BLaER1 treated with 17β-estradiol and CSF1 and Interleukin-3, amounts not matched to agents 10 nM and 100 nM (cell line): ENCODE measurements around the gene INTS15.

ENCODE experiments used
- H3K27ac ChIP-seq, 11 experiments: shearing (Covaris generic); formaldehyde crosslinking; 2 replicates each; pipeline ENCODE4 v1.8.1; 2022
- H3K27me3 ChIP-seq, 11 experiments: shearing (Covaris generic); formaldehyde crosslinking; 2 replicates each; pipeline ENCODE4 v1.8.1; 2022
- H3K36me3 ChIP-seq, 11 experiments: shearing (Covaris generic); formaldehyde crosslinking; 2 replicates each; pipeline ENCODE4 v1.8.1; 2022
- H3K4me1 ChIP-seq, 10 experiments: shearing (Covaris generic); formaldehyde crosslinking; 2 replicates each; pipeline ENCODE4 v1.8.1; 2022
- H3K4me2 ChIP-seq, 11 experiments: shearing (Covaris generic); formaldehyde crosslinking; 2 replicates each; pipeline ENCODE4 v1.8.1; 2022
- H3K4me3 ChIP-seq, 10 experiments: shearing (Covaris generic); formaldehyde crosslinking; 2 replicates each; pipeline ENCODE4 v1.8.1; 2022
- H3K9ac ChIP-seq, 11 experiments: shearing (Covaris generic); formaldehyde crosslinking; 2 replicates each; pipeline ENCODE4 v1.8.1; 2022
- H3K9me3 ChIP-seq, 11 experiments: shearing (Covaris generic); formaldehyde crosslinking; replicated peaks in 1 of 11; 2 replicates each; pipeline ENCODE4 v1.8.1; 2022
- H4K20me1 ChIP-seq, 11 experiments: shearing (Covaris generic); formaldehyde crosslinking; 2 replicates each; pipeline ENCODE4 v1.8.1; 2022
- Cebpa-rat ChIP-seq, 11 experiments: shearing (Covaris generic); IDR thresholded peaks; 2 replicates each; pipeline ENCODE4 v1.8.1; 2022

INTS15 gene

DNA sequence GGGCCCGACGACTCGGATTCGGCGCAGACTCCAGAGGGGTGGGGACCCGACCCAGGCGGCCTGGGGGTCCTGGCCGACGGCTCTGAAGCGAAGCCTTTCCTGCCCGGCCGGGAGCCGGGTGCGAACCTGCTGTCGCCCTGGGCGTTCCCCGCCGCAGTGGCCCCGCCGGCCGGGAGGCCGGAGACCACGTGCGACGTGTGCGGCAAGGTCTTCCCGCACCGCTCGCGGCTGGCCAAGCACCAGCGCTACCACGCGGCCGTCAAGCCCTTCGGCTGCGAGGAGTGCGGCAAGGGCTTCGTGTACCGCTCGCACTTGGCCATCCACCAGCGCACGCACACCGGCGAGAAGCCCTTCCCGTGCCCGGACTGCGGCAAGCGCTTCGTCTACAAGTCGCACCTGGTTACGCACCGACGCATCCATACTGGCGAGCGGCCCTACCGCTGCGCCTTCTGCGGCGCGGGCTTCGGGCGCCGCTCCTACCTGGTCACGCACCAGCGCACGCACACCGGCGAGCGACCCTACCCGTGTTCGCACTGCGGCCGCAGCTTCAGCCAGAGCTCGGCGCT, 62.7 kb downstream of the INTS15 start:
- H3K36me3 ChIP-seq = peaks cover 84 to 97% (median 91%) of the 10 kb centered on the region in 11 experiments

DNA sequence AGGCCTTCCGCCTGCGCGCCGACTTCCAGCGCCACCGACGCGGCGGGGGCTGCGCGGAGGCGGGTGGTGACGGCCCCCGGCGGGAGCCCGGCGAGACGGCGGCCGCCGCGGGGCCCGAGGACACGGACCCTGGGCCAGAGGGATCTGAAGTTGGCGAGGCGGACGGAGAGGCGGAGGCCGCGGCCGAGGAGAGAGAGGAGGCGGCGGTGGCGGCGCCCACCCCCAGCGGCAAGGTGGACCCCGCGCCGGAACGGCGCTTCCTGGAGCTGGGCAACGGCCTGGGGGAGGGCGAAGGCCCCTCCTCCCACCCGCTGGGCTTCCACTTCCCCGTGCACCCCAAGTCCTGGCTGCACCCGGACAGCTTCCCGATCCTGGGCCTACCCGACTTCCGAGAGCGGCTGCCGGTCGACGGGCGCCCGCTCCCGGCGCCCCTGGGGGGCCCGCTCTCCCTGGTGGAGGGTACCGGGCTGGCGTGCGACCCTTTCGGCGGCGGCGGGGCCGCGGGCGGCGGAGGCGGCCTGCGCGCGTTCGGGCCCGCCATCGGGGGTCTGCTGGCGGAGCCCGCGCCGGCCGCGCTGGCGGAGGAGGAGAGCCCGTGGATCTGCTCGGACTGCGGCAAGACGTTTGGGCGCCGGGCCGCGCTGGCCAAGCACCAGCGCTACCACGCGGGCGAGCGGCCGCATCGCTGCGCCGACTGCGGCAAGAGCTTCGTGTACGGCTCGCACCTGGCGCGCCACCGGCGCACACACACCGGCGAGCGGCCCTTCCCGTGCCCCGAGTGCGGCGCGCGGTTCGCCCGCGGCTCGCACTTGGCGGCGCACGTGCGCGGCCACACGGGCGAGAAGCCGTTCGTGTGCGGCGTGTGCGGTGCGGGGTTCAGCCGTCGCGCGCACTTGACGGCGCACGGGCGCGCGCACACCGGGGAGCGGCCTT, 63.5 kb downstream of the INTS15 start:
- Histone ChIP-seq H3K36me3 (peaks cover 76 to 89% (median 83%) of the 10 kb centered on the region in 11 experiments), H3K4me3 (peak overlapping the region in 9 of 10 experiments; percentile 13 to 56 (median 41); a peak in 15 of 20 replicates), H3K4me2 (no peak overlapping the region), H3K9ac (no peak overlapping the region), H3K27me3 (no peaks in the 10 kb centered on the region), H3K27ac (no peak overlapping the region), H3K4me1 (peaks cover 0 to 24% (median 12%) of the 10 kb centered on the region in 10 experiments; a peak in 13 of 20 replicates), H4K20me1 (peaks cover 8 to 47% (median 18%) of the 10 kb centered on the region in 11 experiments; a peak in 20 of 22 replicates), H3K9me3 (peaks cover 61 to 84% (median 68%) of the 10 kb centered on the region in 11 experiments)
- no peak for TF ChIP-seq Cebpa-rat (IDR thresholded peaks at IDR 0.05)

More for the DNA sequence above, 62.7 kb downstream of the INTS15 start:
- Histone ChIP-seq H3K4me1 (peaks cover 0 to 18% (median 15%) of the 10 kb centered on the region in 10 experiments; a peak in 13 of 20 replicates), H3K9me3 (peaks cover 61 to 92% (median 68%) of the 10 kb centered on the region in 11 experiments), H3K9ac (no peak overlapping the region), H3K27me3 (no peaks in the 10 kb centered on the region), H3K27ac (no peak overlapping the region), H3K4me3 (peak overlapping the region in 9 of 10 experiments; percentile 13 to 56 (median 41); a peak in 17 of 20 replicates), H4K20me1 (peaks cover 17 to 53% (median 27%) of the 10 kb centered on the region in 11 experiments; a peak in 21 of 22 replicates), H3K4me2 (no peak overlapping the region)
- no peak for TF ChIP-seq Cebpa-rat (IDR thresholded peaks at IDR 0.05)

DNA sequence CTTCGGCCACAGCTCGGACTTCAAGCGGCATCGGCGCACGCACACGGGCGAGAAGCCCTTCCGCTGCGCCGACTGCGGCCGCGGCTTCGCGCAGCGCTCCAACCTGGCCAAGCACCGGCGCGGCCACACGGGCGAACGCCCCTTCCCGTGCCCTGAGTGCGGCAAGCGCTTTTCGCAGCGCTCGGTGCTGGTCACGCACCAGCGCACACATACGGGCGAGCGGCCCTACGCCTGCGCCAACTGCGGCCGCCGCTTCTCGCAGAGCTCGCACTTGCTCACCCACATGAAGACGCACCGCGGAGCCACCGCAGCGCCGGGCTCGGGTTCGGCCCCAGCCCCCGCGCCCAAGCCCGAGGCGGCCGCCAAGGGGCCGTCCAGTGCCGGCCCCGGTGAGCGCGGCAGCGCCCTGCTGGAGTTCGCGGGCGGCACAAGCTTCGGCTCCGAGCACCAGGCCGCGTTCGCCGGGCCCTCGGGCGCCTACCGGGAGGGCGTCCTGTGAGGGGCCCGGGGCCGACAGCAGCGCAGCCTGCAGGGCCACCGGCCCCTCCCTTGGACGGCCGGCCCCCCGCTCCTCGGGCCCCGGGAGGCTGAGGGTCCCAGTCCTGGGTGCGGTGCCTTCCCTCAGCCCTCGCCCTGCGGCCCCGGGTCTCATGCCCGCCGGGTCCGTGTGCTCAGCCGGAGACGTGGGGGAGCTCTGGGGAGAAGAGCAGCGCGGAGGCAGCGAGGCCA, 64.5 kb downstream of the INTS15 start:
- TF ChIP-seq Cebpa-rat (IDR thresholded peaks at IDR 0.05) = no peak
- H3K4me3 ChIP-seq = peak overlapping the region in 3 of 10 experiments; percentile 20 to 56 (median 26); a peak in 2 of 20 replicates
- H3K27me3 ChIP-seq = no peaks in the 10 kb centered on the region
- H3K36me3 ChIP-seq = peaks cover 67 to 80% (median 74%) of the 10 kb centered on the region in 11 experiments
- H3K4me1 ChIP-seq = peaks cover 0 to 22% (median 6%) of the 10 kb centered on the region in 10 experiments; a peak in 13 of 20 replicates
- H3K27ac ChIP-seq = no peak overlapping the region
- no peak overlapping the region for H3K9ac ChIP-seq
- H3K4me2 ChIP-seq = no peak overlapping the region
- peaks cover 0 to 44% (median 9%) of the 10 kb centered on the region in 11 experiments; a peak in 15 of 22 replicates for H4K20me1 ChIP-seq
- H3K9me3 ChIP-seq = peaks cover 61 to 75% (median 65%) of the 10 kb centered on the region in 11 experiments

DNA sequence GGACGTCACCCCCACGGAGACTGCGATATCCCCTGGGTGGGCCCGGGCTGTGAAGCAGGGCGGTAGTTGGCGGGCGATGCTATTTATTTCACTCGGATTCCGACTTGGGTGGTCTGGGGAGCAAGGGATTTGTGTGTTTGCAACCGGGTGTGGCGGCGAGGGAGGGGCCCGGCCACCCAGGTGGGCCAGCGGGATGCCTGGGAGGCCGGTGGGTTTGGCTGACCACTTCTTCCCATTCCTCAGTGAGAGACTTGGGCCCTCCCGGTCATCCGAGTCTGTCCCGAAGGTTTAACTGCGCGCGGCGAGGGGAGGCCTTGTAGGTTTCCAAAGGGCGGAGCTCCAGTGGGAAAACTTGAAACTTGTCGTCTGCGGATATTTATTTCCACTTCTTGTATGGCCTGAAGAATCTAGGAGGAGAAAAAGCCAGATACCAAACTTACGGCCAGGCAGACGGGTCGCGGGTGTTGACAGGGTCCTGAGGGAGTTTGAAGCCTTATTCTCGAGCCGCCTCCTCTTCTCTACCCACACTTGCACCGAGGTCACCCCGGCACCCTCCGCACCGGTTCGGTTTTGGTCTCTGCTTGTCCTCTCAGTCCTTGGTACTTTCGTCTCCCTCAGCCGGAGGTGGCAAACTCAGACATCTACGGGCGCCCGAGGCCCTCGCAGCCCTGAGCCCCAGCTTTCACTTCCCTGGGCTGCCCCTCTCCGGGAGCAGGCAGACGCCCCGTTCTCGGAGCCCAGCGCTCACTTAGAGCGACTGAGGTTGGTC, 65.2 kb downstream of the INTS15 start:
- Histone ChIP-seq H3K27me3 (no peaks in the 10 kb centered on the region), H3K4me3 (no peak overlapping the region), H3K4me1 (peaks cover 0 to 16% (median 3%) of the 10 kb centered on the region in 10 experiments; a peak in 6 of 20 replicates), H3K9ac (no peak overlapping the region), H4K20me1 (peaks cover 0 to 36% (median 2%) of the 10 kb centered on the region in 11 experiments; a peak in 12 of 22 replicates), H3K4me2 (no peak overlapping the region), H3K9me3 (peaks cover 54 to 67% (median 57%) of the 10 kb centered on the region in 11 experiments), H3K27ac (no peak overlapping the region), H3K36me3 (peaks cover 59 to 73% (median 66%) of the 10 kb centered on the region in 11 experiments)
- TF ChIP-seq Cebpa-rat (IDR thresholded peaks at IDR 0.05) = no peak

DNA sequence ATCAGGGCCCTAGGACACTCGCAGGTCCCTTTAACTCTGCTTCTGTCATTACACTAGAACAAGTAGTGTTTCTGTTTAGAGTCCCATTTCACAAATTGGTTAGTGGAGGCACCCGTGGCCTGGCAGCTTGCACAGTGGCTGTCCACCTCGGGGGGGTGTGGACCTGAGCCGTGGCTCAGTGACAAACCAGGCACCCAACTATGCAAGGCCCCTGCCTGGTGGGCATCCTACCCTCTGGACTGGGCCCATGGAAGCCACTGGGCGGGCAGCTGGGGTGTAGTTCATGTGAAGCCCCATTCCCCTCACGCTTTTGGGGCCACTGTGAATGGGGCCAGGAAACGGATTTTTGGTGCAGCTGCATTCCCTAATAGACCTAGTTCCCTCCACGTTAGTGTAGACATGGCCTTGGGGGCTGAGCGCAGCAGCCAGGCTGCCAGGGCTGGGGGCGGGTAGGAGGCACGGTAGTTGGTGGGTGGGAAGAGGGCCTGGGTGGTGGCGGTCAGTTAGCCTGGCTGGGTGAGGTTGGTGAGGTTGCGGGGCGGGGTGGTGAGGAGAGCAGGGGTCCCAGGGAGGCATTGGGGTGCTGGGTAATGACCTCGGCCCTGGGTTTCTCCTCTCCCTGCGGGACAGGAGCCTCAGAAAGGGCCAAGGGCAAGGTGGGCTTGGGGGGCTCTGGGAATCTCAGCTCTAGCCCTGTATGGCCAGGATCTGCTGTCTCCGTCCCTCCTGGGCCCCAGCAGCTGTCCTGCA, 66.0 kb downstream of the INTS15 start:
- Histone ChIP-seq H3K27ac (no peak overlapping the region), H3K4me2 (no peak overlapping the region), H3K4me3 (no peak overlapping the region), H3K27me3 (no peaks in the 10 kb centered on the region), H3K9me3 (peaks cover 47 to 64% (median 50%) of the 10 kb centered on the region in 11 experiments), H4K20me1 (peaks cover 0 to 32% (median 0%) of the 10 kb centered on the region in 11 experiments; a peak in 11 of 22 replicates), H3K9ac (no peak overlapping the region), H3K36me3 (peaks cover 52 to 65% (median 58%) of the 10 kb centered on the region in 11 experiments), H3K4me1 (peaks cover 0 to 16% (median 3%) of the 10 kb centered on the region in 10 experiments; a peak in 6 of 20 replicates)
- TF ChIP-seq Cebpa-rat (IDR thresholded peaks at IDR 0.05) = no peak

DNA sequence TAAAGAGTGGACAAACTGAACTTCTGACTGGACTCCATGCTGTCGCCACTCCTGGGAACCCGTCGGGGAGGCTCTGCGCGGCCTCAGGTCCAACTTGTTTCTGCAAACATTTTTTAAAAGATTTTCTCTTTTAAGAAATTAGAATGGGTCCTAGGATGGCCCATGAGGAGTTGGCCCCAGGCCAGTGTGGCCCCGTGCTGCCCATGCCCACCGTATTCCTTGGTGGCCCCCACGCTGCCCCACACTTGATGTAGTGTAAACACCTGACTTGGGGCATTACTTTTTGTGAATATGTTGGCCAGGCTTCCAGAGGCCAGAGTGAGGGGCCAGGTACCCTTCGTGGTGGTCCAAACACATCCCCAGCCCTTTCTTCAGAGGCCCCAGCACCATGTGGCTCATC, 66.6 kb downstream of the INTS15 start:
- no peak overlapping the region for H3K9ac ChIP-seq
- H3K4me2 ChIP-seq = no peak overlapping the region
- peaks cover 45 to 59% (median 52%) of the 10 kb centered on the region in 11 experiments for H3K36me3 ChIP-seq
- peaks cover 0 to 32% (median 0%) of the 10 kb centered on the region in 11 experiments; a peak in 11 of 22 replicates for H4K20me1 ChIP-seq
- H3K4me1 ChIP-seq = peaks cover 0 to 16% (median 3%) of the 10 kb centered on the region in 10 experiments; a peak in 6 of 20 replicates
- peaks cover 41 to 62% (median 47%) of the 10 kb centered on the region in 11 experiments for H3K9me3 ChIP-seq
- H3K27me3 ChIP-seq = no peaks in the 10 kb centered on the region
- H3K4me3 ChIP-seq = no peak overlapping the region
- no peak overlapping the region for H3K27ac ChIP-seq
- no peak for TF ChIP-seq Cebpa-rat (IDR thresholded peaks at IDR 0.05)
